H9 (cell line): ENCODE data around the gene POP4. TPM values are rescaled to one million over a fixed set of nuclear protein-coding genes. Genes with fewer than 3 reads are reported as not detected.
A peak's percentile ranks its signal among the peaks of the same experiment; 100 is the strongest.

Experiments used
- DNase-seq: peaks from one replicate; pipeline ENCODE4 v3.0.0-alpha.2; 2017
- H2AFZ ChIP-seq: one replicate; pipeline ENCODE4 v1.6.1; 2013; ENCODE audit warnings: mild to moderate bottlenecking, low read length, control low read depth, moderate library complexity
- H2AK5ac ChIP-seq: 2 replicates; pipeline ENCODE4 v1.6.1; 2013; ENCODE audit warnings: low read length, control low read depth, mixed read lengths; ENCODE audit not compliant: insufficient read length
- H2BK120ac ChIP-seq: one replicate; pipeline ENCODE4 v1.6.1; 2013; ENCODE audit warnings: low read depth, mild to moderate bottlenecking, low read length, control low read depth, inconsistent platforms; ENCODE audit not compliant: poor library complexity, severe bottlenecking
- H2BK12ac ChIP-seq: 2 replicates; pipeline ENCODE4 v1.6.1; 2013; ENCODE audit warnings: low read length, control low read depth, mixed read lengths, low read depth; ENCODE audit not compliant: insufficient read length
- H2BK15ac ChIP-seq: 2 replicates; pipeline ENCODE4 v1.6.1; 2013; ENCODE audit warnings: low read depth, low read length, control low read depth
- H2BK20ac ChIP-seq: one replicate; pipeline ENCODE4 v1.6.1; 2013; ENCODE audit warnings: low read depth, mild to moderate bottlenecking, low read length, control low read depth, inconsistent platforms; ENCODE audit not compliant: poor library complexity, severe bottlenecking
- H2BK5ac ChIP-seq: 2 replicates; pipeline ENCODE4 v1.6.1; 2013; ENCODE audit warnings: low read length, control low read depth, mixed read lengths; ENCODE audit not compliant: insufficient read length
- H3K14ac ChIP-seq: 2 replicates; pipeline ENCODE4 v1.6.1; 2013; ENCODE audit warnings: low read length, control low read depth; ENCODE audit not compliant: insufficient read depth
- H3K18ac ChIP-seq: 2 replicates; pipeline ENCODE4 v1.6.1; 2013; ENCODE audit warnings: low read depth, mild to moderate bottlenecking, mixed read lengths, low read length, control low read depth; ENCODE audit not compliant: insufficient read length
- H3K23ac ChIP-seq: 2 replicates; pipeline ENCODE4 v1.6.1; 2013; ENCODE audit warnings: low read length, control low read depth, mixed read lengths, low read depth; ENCODE audit not compliant: insufficient read length
- H3K23me2 ChIP-seq: 2 replicates; pipeline ENCODE4 v1.6.1; 2013; ENCODE audit warnings: low read depth, mild to moderate bottlenecking, mixed read lengths, low read length, control low read depth; ENCODE audit not compliant: insufficient read length, poor library complexity, severe bottlenecking
- H3K27ac ChIP-seq: 2 replicates; pipeline ENCODE4 v1.5.1; 2013; ENCODE audit warnings: low read length, control low read depth, mixed read lengths, low read depth; ENCODE audit not compliant: insufficient read length
- H3K27me3 ChIP-seq: 2 replicates; pipeline ENCODE4 v1.6.1; 2013; ENCODE audit warnings: low read length, control low read depth, inconsistent platforms; ENCODE audit not compliant: insufficient read depth
- H3K4ac ChIP-seq: 2 replicates; pipeline ENCODE4 v1.6.1; 2013; ENCODE audit warnings: low read depth, mild to moderate bottlenecking, control low read depth, inconsistent platforms, low read length, moderate library complexity
- H3K4me1 ChIP-seq: 2 replicates; pipeline ENCODE4 v1.6.1; 2013; ENCODE audit warnings: low read length, control low read depth, inconsistent platforms; ENCODE audit not compliant: insufficient read depth
- H3K4me2 ChIP-seq: 2 replicates; pipeline ENCODE4 v1.6.1; 2013; ENCODE audit warnings: low read length, control low read depth, mixed read lengths; ENCODE audit not compliant: insufficient read length, insufficient read depth
- H3K56ac ChIP-seq: 2 replicates; pipeline ENCODE4 v1.6.1; 2013; ENCODE audit warnings: low read depth, mild to moderate bottlenecking, mixed read lengths, low read length, control low read depth; ENCODE audit not compliant: insufficient read length
- H3K79me1 ChIP-seq: 2 replicates; pipeline ENCODE4 v1.6.1; 2013; ENCODE audit warnings: low read depth, mild to moderate bottlenecking, moderate library complexity, low read length, control low read depth, inconsistent platforms; ENCODE audit not compliant: insufficient read depth, poor library complexity, severe bottlenecking
- H3K79me2 ChIP-seq: 2 replicates; pipeline ENCODE4 v1.6.1; 2013; ENCODE audit warnings: low read length, control low read depth, inconsistent platforms; ENCODE audit not compliant: insufficient read depth
- H3K9ac ChIP-seq: 2 replicates; pipeline ENCODE4 v1.6.1; 2013; ENCODE audit warnings: low read length, control low read depth, mixed read lengths; ENCODE audit not compliant: insufficient read length; ENCODE audit errors: extremely low read depth
- H3K9me3 ChIP-seq: one replicate; pipeline ENCODE4 v1.6.1; 2013; ENCODE audit warnings: low read depth, low read length, inconsistent platforms; ENCODE audit not compliant: control insufficient read depth
- H3T11ph ChIP-seq: one replicate; pipeline ENCODE4 v1.6.1; 2013; ENCODE audit warnings: mild to moderate bottlenecking, low read length, control low read depth, inconsistent platforms
- H4K20me1 ChIP-seq: one replicate; pipeline ENCODE4 v1.6.1; 2013; ENCODE audit not compliant: control insufficient read depth, insufficient read length, insufficient read depth
- H4K5ac ChIP-seq: 2 replicates; pipeline ENCODE4 v1.6.1; 2013; ENCODE audit warnings: low read depth, mild to moderate bottlenecking, mixed read lengths, low read length, control low read depth; ENCODE audit not compliant: insufficient read length
- H4K8ac ChIP-seq: replicated peaks from 2 replicates; pipeline ENCODE4 v1.6.1; 2013; ENCODE audit warnings: low read length, control low read depth, mixed read lengths, low read depth; ENCODE audit not compliant: insufficient read length
- H4K91ac ChIP-seq: 2 replicates; pipeline ENCODE4 v1.6.1; 2013; ENCODE audit warnings: low read depth, mild to moderate bottlenecking, moderate library complexity, mixed read lengths, low read length, control low read depth; ENCODE audit not compliant: insufficient read length
- H3K27ac Mint-ChIP-seq, 3 experiments: 2 replicates in 2 of 3; 3 replicates in 1 of 3; pipeline ENCODE4 v1.8.0; 2020 to 2021; ENCODE audit warnings: mixed read lengths in 3 of 3, mild to moderate bottlenecking in 1 of 3, moderate library complexity in 1 of 3
- H3K27me3 Mint-ChIP-seq: 2 replicates; pipeline ENCODE4 v1.8.0; 2021; ENCODE audit warnings: low read depth, mild to moderate bottlenecking, moderate library complexity, mixed read lengths
- H3K36me3 Mint-ChIP-seq, 3 experiments: 2 replicates in 2 of 3; 3 replicates in 1 of 3; pipeline ENCODE4 v1.8.0; 2020 to 2021; ENCODE audit warnings: low read depth in 3 of 3, mixed read lengths in 3 of 3; ENCODE audit not compliant: insufficient read depth in 1 of 3
- H3K4me1 Mint-ChIP-seq, 2 experiments: 2 replicates each; pipeline ENCODE4 v1.8.0; 2020; ENCODE audit warnings: mixed read lengths in 2 of 2
- H3K4me3 Mint-ChIP-seq, 2 experiments: 2 replicates in 1 of 2; 3 replicates in 1 of 2; pipeline ENCODE4 v1.8.0; 2020 to 2021; ENCODE audit warnings: mild to moderate bottlenecking in 2 of 2, mixed read lengths in 2 of 2, moderate library complexity in 1 of 2
- H3K9me3 Mint-ChIP-seq, 2 experiments: 2 replicates in 1 of 2; 3 replicates in 1 of 2; pipeline ENCODE4 v1.8.0; 2020; ENCODE audit warnings: mild to moderate bottlenecking in 2 of 2, mixed read lengths in 2 of 2, moderate library complexity in 1 of 2
- WGBS: extraction: QIAGEN DNeasy Blood & Tissue Kit; methylation state at CpG from one replicate; pipeline ENCODE4 v1.1.7; 2013; ENCODE audit warnings: missing lambda C conversion rate, low lambda C conversion rate, mixed read lengths; ENCODE audit not compliant: insufficient read length; ENCODE audit errors: extremely low coverage; 5-methylcytosine and 5-hydroxymethylcytosine counted together
- total RNA-seq: library from RNA; stranded (reverse); gene quantifications from 2 replicates; pipeline ENCODE4 v1.2.1, GENCODE V29; 2021
- TF ChIP-seq, protein P1 (sequence below): fragments of 200-600 bp; sonication (generic); conservative IDR thresholded peaks from 3 replicates; pipeline ENCODE4 v1.8.0; 2021; ENCODE audit warnings: antibody characterized with exemption, mild to moderate bottlenecking

The POP4 gene
- total RNA-seq, 1 experiment from 2014 or later: 51.4 TPM

DNA sequence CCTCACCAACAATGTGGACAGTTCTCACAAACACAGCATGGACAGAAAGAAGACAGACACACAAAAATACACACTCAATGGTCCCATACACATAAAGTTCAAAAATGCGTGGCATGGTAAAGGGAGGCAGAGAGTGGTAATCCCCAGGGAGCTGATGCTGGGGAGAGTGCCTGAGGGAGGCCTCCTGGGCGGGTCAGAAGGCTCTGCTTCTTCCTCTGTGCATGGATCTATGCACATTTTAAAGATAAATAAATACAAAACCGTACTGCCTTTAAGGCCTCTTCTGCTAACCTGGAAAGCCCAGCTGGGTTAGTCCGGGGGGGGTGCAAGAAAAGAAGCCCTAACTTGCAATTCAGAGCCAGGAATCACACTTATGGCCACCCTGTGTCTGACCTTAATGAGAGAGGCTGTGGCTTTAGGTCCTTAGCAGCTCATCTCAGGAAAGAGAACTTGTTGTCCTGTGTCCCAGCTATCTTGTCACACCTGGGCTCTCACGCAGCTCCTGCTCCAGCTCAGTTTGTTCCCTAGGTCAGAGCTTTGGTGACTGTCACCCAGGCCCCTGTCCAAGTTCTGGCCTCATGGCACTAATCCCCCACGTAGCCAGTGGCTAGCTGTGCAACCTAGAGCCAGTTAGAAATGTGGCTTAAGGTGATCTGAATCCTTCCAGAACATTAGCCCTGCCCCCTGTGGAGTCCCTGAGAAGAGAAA, 28.5 kb downstream of the POP4 start:
- no CpG with 5 or more reads among the region's 6 CpGs for WGBS
- no peak overlapping the region for H2BK120ac ChIP-seq
- H2BK5ac ChIP-seq: no peak overlapping the region
- no peak overlapping the region for H2AK5ac ChIP-seq
- H3K14ac ChIP-seq: no peak overlapping the region
- H3T11ph ChIP-seq: no peak overlapping the region
- no peak overlapping the region for H3K4ac ChIP-seq
- H3K79me1 ChIP-seq: no peaks in the 10 kb centered on the region
- no peak overlapping the region for H3K9ac ChIP-seq
- H4K91ac ChIP-seq: no peak overlapping the region
- no peaks in the 10 kb centered on the region for H4K20me1 ChIP-seq
- H3K23ac ChIP-seq: no peak overlapping the region
- H3K23me2 ChIP-seq: no peaks in the 10 kb centered on the region
- H2BK15ac ChIP-seq: no peak overlapping the region
- no peaks in the 10 kb centered on the region for H3K79me2 ChIP-seq
- H3K4me1 ChIP-seq: no peaks in the 10 kb centered on the region
- TF ChIP-seq, protein P1, sequence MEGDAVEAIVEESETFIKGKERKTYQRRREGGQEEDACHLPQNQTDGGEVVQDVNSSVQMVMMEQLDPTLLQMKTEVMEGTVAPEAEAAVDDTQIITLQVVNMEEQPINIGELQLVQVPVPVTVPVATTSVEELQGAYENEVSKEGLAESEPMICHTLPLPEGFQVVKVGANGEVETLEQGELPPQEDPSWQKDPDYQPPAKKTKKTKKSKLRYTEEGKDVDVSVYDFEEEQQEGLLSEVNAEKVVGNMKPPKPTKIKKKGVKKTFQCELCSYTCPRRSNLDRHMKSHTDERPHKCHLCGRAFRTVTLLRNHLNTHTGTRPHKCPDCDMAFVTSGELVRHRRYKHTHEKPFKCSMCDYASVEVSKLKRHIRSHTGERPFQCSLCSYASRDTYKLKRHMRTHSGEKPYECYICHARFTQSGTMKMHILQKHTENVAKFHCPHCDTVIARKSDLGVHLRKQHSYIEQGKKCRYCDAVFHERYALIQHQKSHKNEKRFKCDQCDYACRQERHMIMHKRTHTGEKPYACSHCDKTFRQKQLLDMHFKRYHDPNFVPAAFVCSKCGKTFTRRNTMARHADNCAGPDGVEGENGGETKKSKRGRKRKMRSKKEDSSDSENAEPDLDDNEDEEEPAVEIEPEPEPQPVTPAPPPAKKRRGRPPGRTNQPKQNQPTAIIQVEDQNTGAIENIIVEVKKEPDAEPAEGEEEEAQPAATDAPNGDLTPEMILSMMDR: no peak
- no peak overlapping the region for H3K18ac ChIP-seq
- no peaks in the 10 kb centered on the region; a peak in 2 of 5 replicates for H3K9me3 Mint-ChIP-seq
- no peaks in the 10 kb centered on the region; the same call in 1 of the 2 replicates for H3K27me3 Mint-ChIP-seq
- H2BK12ac ChIP-seq: no peak overlapping the region
- no peaks in the 10 kb centered on the region for H3K9me3 ChIP-seq
- H4K8ac ChIP-seq: no peak overlapping the region
- no peak overlapping the region for H3K56ac ChIP-seq
- no peaks in the 10 kb centered on the region for H3K36me3 Mint-ChIP-seq
- H3K4me3 Mint-ChIP-seq: no peak overlapping the region
- H3K27me3 ChIP-seq: no peaks in the 10 kb centered on the region
- H3K27ac Mint-ChIP-seq: peak overlapping the region in 1 of 3 experiments; percentile 39; a peak in 2 of 7 replicates
- H2BK20ac ChIP-seq: no peak overlapping the region
- H3K4me2 ChIP-seq: no peak overlapping the region
- H2AFZ ChIP-seq: no peak overlapping the region
- DNase-seq: no peak
- no peak overlapping the region for H4K5ac ChIP-seq
- no peaks in the 10 kb centered on the region for H3K4me1 Mint-ChIP-seq
- no peak overlapping the region for H3K27ac ChIP-seq
